GM12878 (cell line): ENCODE data around the gene ESR1. TPM values are rescaled to one million over a fixed set of nuclear protein-coding genes. Genes with fewer than 3 reads are reported as not detected.

Source experiments
- ATAC-seq: fragments of 200-7000 bp; cut with Tn5 transposase; 3 replicates; pipeline ENCODE4 v1.9.1; 2020; ENCODE audit warnings: mild to moderate bottlenecking, moderate library complexity
- BruUV-seq: library from RNA; stranded (reverse); fragments of 400-500 nt; replicated peaks from 2 replicates; lab custom pipeline; 2021; lab: Mats Ljungman, UMichigan
- CTCF ChIA-PET: fragments of 300-600 bp; sonication (Branson Sonifier 250); formaldehyde crosslinking; extraction: SDS; loops from one replicate; lab custom pipeline; 2021; ENCODE audit warnings: inconsistent platforms; lab: Yijun Ruan, JAX
- POLR2A ChIA-PET: fragments of 350-600 bp; formaldehyde crosslinking; extraction: SDS; loops from one replicate; lab custom pipeline; 2021; ENCODE audit warnings: inconsistent platforms; lab: Charles Lee
- RAD21 ChIA-PET: fragments of 300-600 bp; sonication (Branson Sonifier 250); formaldehyde crosslinking; loops from one replicate; lab custom pipeline; 2023; ENCODE audit warnings: antibody characterized with exemption; ENCODE audit not compliant: unreplicated experiment; lab: Charles Lee
- SMC1A ChIA-PET: fragments of 300-600 bp; sonication (Branson Sonifier 250); formaldehyde crosslinking; loops from one replicate; lab custom pipeline; 2023; ENCODE audit not compliant: unreplicated experiment, uncharacterized antibody; lab: Charles Lee
- DNase-seq: peaks from one replicate; pipeline ENCODE4 v3.0.0-alpha.2; 2011; ENCODE audit warnings: low read depth, low spot score
- FAIRE-seq: peaks from 3 replicates; lab custom pipeline; 2011; peaks lifted over from hg19 to GRCh38; lab: Jason Lieb, UNC
- H2AFZ ChIP-seq: 2 replicates; pipeline ENCODE4 v1.6.0; 2011; ENCODE audit warnings: low read depth, low read length, control low read depth; ENCODE audit not compliant: control insufficient read depth
- H3K27ac ChIP-seq: 2 replicates; pipeline ENCODE4 v1.5.1; 2011; ENCODE audit warnings: control low read depth; ENCODE audit not compliant: control insufficient read depth, insufficient read depth
- H3K27me3 ChIP-seq, 2 experiments: replicated peaks in 1 of 2; 2 replicates each; pipeline versions ENCODE4 v1.6.0 to v1.6.1; 2011; ENCODE audit warnings: low read length in 1 of 2; ENCODE audit not compliant: control insufficient read depth in 2 of 2, insufficient read depth in 2 of 2
- H3K36me3 ChIP-seq, 2 experiments: 2 replicates each; pipeline ENCODE4 v1.5.1; 2011; ENCODE audit warnings: low read length in 1 of 2; ENCODE audit not compliant: control insufficient read depth in 2 of 2, insufficient read depth in 2 of 2
- H3K4me1 ChIP-seq: 2 replicates; pipeline ENCODE4 v1.6.1; 2011; ENCODE audit warnings: mild to moderate bottlenecking, low read length, moderate library complexity, mixed read lengths; ENCODE audit not compliant: control insufficient read depth, insufficient read depth
- H3K4me2 ChIP-seq: 2 replicates; pipeline ENCODE4 v1.6.0; 2011; ENCODE audit warnings: control low read depth; ENCODE audit not compliant: control insufficient read depth, insufficient read depth
- H3K4me3 ChIP-seq: fragments of 200-600 bp; sonication (generic); 2 replicates; pipeline ENCODE4 v1.5.1; 2016
- H3K79me2 ChIP-seq: 2 replicates; pipeline ENCODE4 v1.6.0; 2011; ENCODE audit warnings: low read length; ENCODE audit not compliant: control insufficient read depth, insufficient read depth
- H3K9ac ChIP-seq: 2 replicates; pipeline ENCODE4 v1.8.0; 2011; ENCODE audit warnings: low read length, control low read depth, mixed read lengths; ENCODE audit not compliant: control insufficient read depth, insufficient read depth
- H3K9me3 ChIP-seq: replicated peaks from 3 replicates; pipeline ENCODE4 v1.5.1; 2011; ENCODE audit warnings: mild to moderate bottlenecking, low read length; ENCODE audit not compliant: control insufficient read depth, insufficient read depth
- H4K20me1 ChIP-seq: 2 replicates; pipeline ENCODE4 v1.6.0; 2011; ENCODE audit not compliant: control insufficient read depth, insufficient read depth
- ATF7 ChIP-seq: fragments of 450-650 bp; IDR thresholded peaks from 2 replicates; pipeline ENCODE4 v1.6.1; 2016; ENCODE audit warnings: low read depth, mild to moderate bottlenecking
- BMI1 ChIP-seq: fragments of 450-650 bp; IDR thresholded peaks from 2 replicates; pipeline ENCODE4 v1.6.1; 2016; ENCODE audit warnings: mild to moderate bottlenecking, moderate library complexity, borderline replicate concordance
- CREB1 ChIP-seq: IDR thresholded peaks from 2 replicates; pipeline ENCODE4 v1.6.1; 2012; ENCODE audit warnings: low read depth, mild to moderate bottlenecking, inconsistent platforms
- EED ChIP-seq: sonication (generic); IDR thresholded peaks from 2 replicates; pipeline ENCODE4 v1.6.1; 2016; ENCODE audit warnings: antibody characterized with exemption, low read depth
- EP300 ChIP-seq, 2 experiments: fragments of 150-350 bp in 1 of 2; IDR thresholded peaks; 2 replicates each; pipeline ENCODE4 v1.6.1; 2011 to 2012; ENCODE audit warnings: low read depth in 2 of 2, low read length in 2 of 2, borderline replicate concordance in 1 of 2, improper control_type of control experiment in 1 of 2, inconsistent platforms in 1 of 2; ENCODE audit not compliant: control insufficient read depth in 1 of 2
- HDAC2 ChIP-seq: fragments of 200-600 bp; sonication (generic); IDR thresholded peaks from 2 replicates; pipeline ENCODE4 v1.6.1; 2017
- HDGF ChIP-seq: fragments of 450-650 bp; IDR thresholded peaks from 2 replicates; pipeline ENCODE4 v1.6.1; 2016; ENCODE audit warnings: antibody characterized with exemption
- KDM1A ChIP-seq: fragments of 200-600 bp; sonication (generic); IDR thresholded peaks from 2 replicates; pipeline ENCODE4 v1.6.1; 2016; ENCODE audit warnings: borderline replicate concordance
- SKIL ChIP-seq: fragments of 450-650 bp; IDR thresholded peaks from 2 replicates; pipeline ENCODE4 v1.6.1; 2017; ENCODE audit warnings: mild to moderate bottlenecking, low read depth, inconsistent platforms; ENCODE audit not compliant: poor library complexity, severe bottlenecking
- ZNF592 ChIP-seq: fragments of 450-650 bp; IDR thresholded peaks from 2 replicates; pipeline ENCODE4 v1.6.1; 2017; ENCODE audit warnings: mild to moderate bottlenecking, moderate library complexity
- ZSCAN29 ChIP-seq: fragments of 450-650 bp; IDR thresholded peaks from 2 replicates; pipeline ENCODE4 v1.6.1; 2017; ENCODE audit warnings: mild to moderate bottlenecking, moderate library complexity
- WGBS: methylation state at CpG from one replicate; pipeline ENCODE4 v1.1.6; 2016; ENCODE audit warnings: low lambda C conversion rate; ENCODE audit not compliant: insufficient replicate concordance, insufficient coverage; ENCODE audit errors: missing lambda C conversion rate; 5-methylcytosine and 5-hydroxymethylcytosine counted together
- in situ Hi-C: fragments of 300-500 bp; cut with MboI; formaldehyde crosslinking; loops from 9 replicates; pipeline ENCODE4 v1.14.3; 2018; ENCODE audit warnings: mixed read lengths
- intact Hi-C: fragments of 100-400 bp; cut with micrococcal nuclease; formaldehyde crosslinking; loops from one replicate; pipeline ENCODE4 v1.14.2; 2022; ENCODE audit not compliant: unreplicated experiment
- polyA plus RNA-seq, 11 experiments: library from polyadenylated mRNA; depleted of rRNA in 4 of 11; unstranded in 6 of 11; stranded (reverse) in 5 of 11; fragments of >200 nt; fragmentation: Nextera tagmentation in 4 of 11; fragmentation: Illumina TruSeq in 1 of 11; extraction: Ambion mirVana in 4 of 11; extraction: Trizol in 1 of 11; gene quantifications; 1 replicate in 1 of 11; 2 replicates in 10 of 11; pipeline versions ENCODE4 v1.2.1 to v1.2.3, GENCODE V29; 2011 to 2016; ENCODE audit warnings: inconsistent platforms in 2 of 11, missing spikeins in 2 of 11, low read depth in 1 of 11
- total RNA-seq, 4 experiments: library from RNA; depleted of rRNA in 3 of 4; stranded (reverse); fragments of >200 nt in 3 of 4; fragmentation: Illumina TruSeq in 1 of 4; extraction: Trizol in 1 of 4; gene quantifications; 2 replicates each; pipeline versions ENCODE4 v1.2.1 to v1.2.3, GENCODE V29; 2013 to 2021
- TF ChIP-seq, protein P1 (sequence below): fragments of 450-650 bp; formaldehyde crosslinking; IDR thresholded peaks from 2 replicates; pipeline ENCODE4 v1.5.0; 2022; ENCODE audit warnings: mild to moderate bottlenecking, missing genetic modification characterization
- TF ChIP-seq, protein P2 (sequence below): IDR thresholded peaks from 2 replicates; pipeline ENCODE4 v1.6.1; 2011; ENCODE audit warnings: low read depth, low read length, improper control_type of control experiment, borderline replicate concordance

Gene ESR1
- total and polyA plus RNA-seq, 10 of the 15 experiments (the other 5 are each of a cell fraction or from before 2014, with no cell fraction given): 0.03 to 0.51 (median 0.21) TPM; not detected in 4

- no peak for TF ChIP-seq SKIL
- no peak for TF ChIP-seq KDM1A
- TF ChIP-seq BMI1: no peak
- TF ChIP-seq ATF7: no peak
These were observed 92.8 kb downstream of the ESR1 start (continued) for GRCh38 chr6:151900256-151900655.

DNA sequence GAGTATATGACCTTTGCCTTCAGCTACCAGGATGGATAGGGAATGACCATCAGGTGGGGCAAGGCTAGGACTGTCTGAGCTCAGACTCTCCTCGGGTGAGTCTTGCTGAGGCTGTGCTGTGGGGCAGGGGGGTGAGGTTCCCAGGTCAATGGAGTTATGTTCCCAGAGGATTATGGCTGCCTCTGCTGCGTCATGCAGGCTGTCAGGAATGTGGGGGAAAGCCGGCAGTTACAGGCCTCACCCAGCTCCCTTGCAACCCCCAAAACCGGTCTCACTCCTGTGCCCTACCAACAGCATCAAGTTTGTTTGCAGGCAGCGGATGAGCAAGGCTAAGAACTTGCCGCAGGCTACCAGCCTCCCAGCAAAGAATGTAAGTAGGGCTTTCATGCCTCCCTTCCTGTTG is 93.5 kb downstream of the ESR1 start:
- Histone ChIP-seq H3K4me1 (no peaks in the 10 kb centered on the region), H2AFZ (no peak overlapping the region), H3K36me3 (no peaks in the 10 kb centered on the region), H3K9ac (no peak overlapping the region), H3K79me2 (no peaks in the 10 kb centered on the region), H3K27ac (no peak overlapping the region), H3K9me3 (no peaks in the 10 kb centered on the region), H3K4me2 (no peak overlapping the region), H4K20me1 (no peaks in the 10 kb centered on the region), H3K4me3 (no peak overlapping the region), H3K27me3 (no peaks in the 10 kb centered on the region)
- SMC1A ChIA-PET: no interaction called here
- BruUV-seq: no TSS peak
- intact Hi-C loops: no loop called here
- POLR2A ChIA-PET: no interaction called here
- no peak for ATAC-seq
- RAD21 ChIA-PET: no interaction called here
- FAIRE-seq: no peak
- CTCF ChIA-PET: interaction anchor here (0.9 kb wide), 1 partner anchor 136 kb away, joined by 4 read pairs; no protein-coding TSS in a partner anchor
- no peak for DNase-seq
- in situ Hi-C loops: no loop called here
- 31% methylated on average over 6 of the region's 6 CpGs for WGBS
- TF ChIP-seq ZNF592: no peak
- no peak for TF ChIP-seq ZSCAN29
- no peak for TF ChIP-seq CREB1
- TF ChIP-seq EED: no peak
- TF ChIP-seq, protein P1, sequence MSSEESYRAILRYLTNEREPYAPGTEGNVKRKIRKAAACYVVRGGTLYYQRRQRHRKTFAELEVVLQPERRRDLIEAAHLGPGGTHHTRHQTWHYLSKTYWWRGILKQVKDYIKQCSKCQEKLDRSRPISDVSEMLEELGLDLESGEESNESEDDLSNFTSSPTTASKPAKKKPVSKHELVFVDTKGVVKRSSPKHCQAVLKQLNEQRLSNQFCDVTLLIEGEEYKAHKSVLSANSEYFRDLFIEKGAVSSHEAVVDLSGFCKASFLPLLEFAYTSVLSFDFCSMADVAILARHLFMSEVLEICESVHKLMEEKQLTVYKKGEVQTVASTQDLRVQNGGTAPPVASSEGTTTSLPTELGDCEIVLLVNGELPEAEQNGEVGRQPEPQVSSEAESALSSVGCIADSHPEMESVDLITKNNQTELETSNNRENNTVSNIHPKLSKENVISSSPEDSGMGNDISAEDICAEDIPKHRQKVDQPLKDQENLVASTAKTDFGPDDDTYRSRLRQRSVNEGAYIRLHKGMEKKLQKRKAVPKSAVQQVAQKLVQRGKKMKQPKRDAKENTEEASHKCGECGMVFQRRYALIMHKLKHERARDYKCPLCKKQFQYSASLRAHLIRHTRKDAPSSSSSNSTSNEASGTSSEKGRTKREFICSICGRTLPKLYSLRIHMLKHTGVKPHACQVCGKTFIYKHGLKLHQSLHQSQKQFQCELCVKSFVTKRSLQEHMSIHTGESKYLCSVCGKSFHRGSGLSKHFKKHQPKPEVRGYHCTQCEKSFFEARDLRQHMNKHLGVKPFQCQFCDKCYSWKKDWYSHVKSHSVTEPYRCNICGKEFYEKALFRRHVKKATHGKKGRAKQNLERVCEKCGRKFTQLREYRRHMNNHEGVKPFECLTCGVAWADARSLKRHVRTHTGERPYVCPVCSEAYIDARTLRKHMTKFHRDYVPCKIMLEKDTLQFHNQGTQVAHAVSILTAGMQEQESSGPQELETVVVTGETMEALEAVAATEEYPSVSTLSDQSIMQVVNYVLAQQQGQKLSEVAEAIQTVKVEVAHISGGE (CRISPR knock-in tag): no peak
- TF ChIP-seq, protein P2, sequence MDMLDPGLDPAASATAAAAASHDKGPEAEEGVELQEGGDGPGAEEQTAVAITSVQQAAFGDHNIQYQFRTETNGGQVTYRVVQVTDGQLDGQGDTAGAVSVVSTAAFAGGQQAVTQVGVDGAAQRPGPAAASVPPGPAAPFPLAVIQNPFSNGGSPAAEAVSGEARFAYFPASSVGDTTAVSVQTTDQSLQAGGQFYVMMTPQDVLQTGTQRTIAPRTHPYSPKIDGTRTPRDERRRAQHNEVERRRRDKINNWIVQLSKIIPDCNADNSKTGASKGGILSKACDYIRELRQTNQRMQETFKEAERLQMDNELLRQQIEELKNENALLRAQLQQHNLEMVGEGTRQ: no peak
- TF ChIP-seq EP300 (IDR thresholded peaks at IDR 0.05; ENCODE audit: borderline replicate concordance in 1 of 2, control insufficient read depth in 1 of 2, low read depth in 2 of 2, low read length in 2 of 2): no peak
- no peak for TF ChIP-seq HDGF
- no peak for TF ChIP-seq HDAC2
